SK-N-MC (cell line): ENCODE measurements around the gene LARGE1.

Source experiments
- EZH2 ChIP-seq: fragments of 200-600 bp; sonication (generic); IDR thresholded peaks from one replicate; pipeline ENCODE4 v1.6.1; 2017; ENCODE audit warnings: antibody characterized with exemption
- POLR2AphosphoS5 ChIP-seq: IDR thresholded peaks from 2 replicates; pipeline ENCODE4 v1.6.1; 2012; ENCODE audit warnings: mild to moderate bottlenecking, low read depth, low read length, borderline replicate concordance

DNA sequence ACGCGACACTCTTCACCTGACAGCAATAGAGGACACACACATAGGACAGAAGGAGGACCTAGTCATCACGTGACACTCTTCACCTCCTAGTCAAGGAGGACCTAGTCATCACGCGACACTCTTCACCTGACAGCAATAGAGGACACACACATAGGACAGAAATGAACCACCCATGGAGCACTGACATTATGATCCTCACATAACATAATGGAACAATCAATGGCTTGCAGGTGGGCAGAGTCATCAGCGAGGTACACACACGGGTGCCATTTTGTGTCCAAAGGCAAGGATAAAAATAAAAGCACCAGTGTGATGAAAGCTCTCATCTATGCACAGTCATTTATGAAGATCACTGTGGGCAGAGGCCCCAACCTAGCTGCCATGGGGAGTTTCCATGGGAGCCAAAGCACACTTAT lies 354.7 kb downstream of the LARGE1 start:
- TF ChIP-seq POLR2AphosphoS5 (no peak), EZH2 (no peak)
